OCI-LY7 (cell line): ENCODE data around the gene AMFR. TPM values are rescaled to one million over a fixed set of nuclear protein-coding genes. Genes with fewer than 3 reads are reported as not detected.

ENCODE experiments used
- BruUV-seq: library from RNA; stranded (reverse); fragments of 400-500 nt; replicated peaks from 2 replicates; lab custom pipeline; 2021; lab: Mats Ljungman, UMichigan
- CTCF ChIA-PET: fragments of 300-600 bp; sonication (Branson Sonifier 250); formaldehyde crosslinking; loops from one replicate; lab custom pipeline; 2022; ENCODE audit warnings: antibody characterized with exemption; ENCODE audit not compliant: unreplicated experiment; lab: Charles Lee
- POLR2A ChIA-PET: fragments of 300-600 bp; sonication (Branson Sonifier 250); formaldehyde crosslinking; loops from one replicate; lab custom pipeline; 2022; ENCODE audit warnings: antibody characterized with exemption; lab: Charles Lee
- DNase-seq: peaks from one replicate; pipeline ENCODE4 v3.0.0-alpha.2; 2015; ENCODE audit warnings: low spot score
- H2AFZ ChIP-seq: fragments of 200-600 bp; sonication (generic), shearing (Covaris generic); 2 replicates; pipeline ENCODE4 v1.6.1; 2014; ENCODE audit warnings: mild to moderate bottlenecking, antibody characterized with exemption, low read length, moderate library complexity
- H3K27ac ChIP-seq: fragments of 200-600 bp; sonication (generic); 2 replicates; pipeline ENCODE4 v1.5.1; 2014; ENCODE audit warnings: mixed run types, low read depth, mild to moderate bottlenecking, moderate library complexity, low read length, inconsistent platforms; ENCODE audit not compliant: poor library complexity, severe bottlenecking
- H3K36me3 ChIP-seq: fragments of 200-600 bp; sonication (generic); 2 replicates; pipeline ENCODE4 v1.6.1; 2014; ENCODE audit warnings: mild to moderate bottlenecking, antibody characterized with exemption, low read length, moderate library complexity, mixed read lengths; ENCODE audit not compliant: insufficient read depth
- H3K4me1 ChIP-seq: fragments of 200-600 bp; sonication (generic); 2 replicates; pipeline ENCODE4 v1.5.1; 2014; ENCODE audit warnings: mild to moderate bottlenecking, low read length; ENCODE audit not compliant: insufficient read depth, poor library complexity, severe bottlenecking
- H3K4me2 ChIP-seq: fragments of 200-600 bp; sonication (generic); 2 replicates; pipeline ENCODE4 v1.6.1; 2014; ENCODE audit warnings: mild to moderate bottlenecking, low read length
- H3K4me3 ChIP-seq: fragments of 200-600 bp; sonication (generic); 2 replicates; pipeline ENCODE4 v1.5.1; 2014; ENCODE audit warnings: mild to moderate bottlenecking, low read depth, low read length; ENCODE audit not compliant: poor library complexity, severe bottlenecking
- H3K79me2 ChIP-seq: fragments of 200-600 bp; sonication (generic); 2 replicates; pipeline ENCODE4 v1.6.1; 2016; ENCODE audit warnings: low read depth, mild to moderate bottlenecking, low read length, moderate library complexity, mixed read lengths; ENCODE audit not compliant: insufficient read depth
- H3K9me2 ChIP-seq: fragments of 200-600 bp; sonication (generic); 2 replicates; pipeline ENCODE4 v1.6.1; 2016; ENCODE audit warnings: mild to moderate bottlenecking, low read length, mixed read lengths; ENCODE audit not compliant: insufficient read depth
- H3K9me3 ChIP-seq: fragments of 200-600 bp; sonication (generic); 2 replicates; pipeline ENCODE4 v1.6.1; 2014; ENCODE audit warnings: mild to moderate bottlenecking, mixed run types, low read length, mixed read lengths
- H4K20me1 ChIP-seq: fragments of 200-600 bp; sonication (generic); 2 replicates; pipeline ENCODE4 v1.6.1; 2014; ENCODE audit warnings: mild to moderate bottlenecking, antibody characterized with exemption, low read length, moderate library complexity, mixed read lengths; ENCODE audit not compliant: insufficient read depth
- CTCF ChIP-seq: fragments of 200-600 bp; sonication (generic); conservative IDR thresholded peaks from 2 replicates; pipeline ENCODE4 v1.5.1; 2014; ENCODE audit warnings: mild to moderate bottlenecking, antibody characterized with exemption, low read length, moderate library complexity, mixed read lengths
- EZH2phosphoT487 ChIP-seq: fragments of 200-600 bp; sonication (generic); IDR thresholded peaks from 2 replicates; pipeline ENCODE4 v1.6.1; 2018; ENCODE audit warnings: low read depth, borderline replicate concordance, mild to moderate bottlenecking, mixed run types, antibody characterized with exemption, low read length, moderate library complexity, mixed read lengths
- intact Hi-C: fragments of 100-400 bp; cut with micrococcal nuclease; formaldehyde crosslinking; loops from one replicate; pipeline ENCODE4 v1.10.0; 2022; ENCODE audit not compliant: unreplicated experiment
- total RNA-seq, 2 experiments: library from RNA; depleted of rRNA in 1 of 2; stranded (reverse); fragments of >200 nt in 1 of 2; shearing (Covaris generic) in 1 of 2; gene quantifications; 2 replicates each; pipeline ENCODE4 v1.2.3, GENCODE V29; 2014 to 2022

Gene AMFR
- total RNA-seq, 2 experiments from 2014 or later: 87.7 to 101 TPM

GRCh38 chr16:56343661-56344517 is 81.5 kb downstream of the AMFR start:
- Histone ChIP-seq H4K20me1 (no peaks in the 10 kb centered on the region), H3K4me2 (no peak overlapping the region), H2AFZ (no peak overlapping the region), H3K4me3 (no peak overlapping the region), H3K27ac (no peak overlapping the region), H3K4me1 (no peaks in the 10 kb centered on the region), H3K79me2 (no peaks in the 10 kb centered on the region), H3K9me2 (no peaks in the 10 kb centered on the region), H3K36me3 (no peaks in the 10 kb centered on the region), H3K9me3 (no peaks in the 10 kb centered on the region)
- POLR2A ChIA-PET: interaction anchor here (0.7 kb wide), 1 partner anchor 352 kb away, joined by 4 read pairs; no protein-coding TSS in a partner anchor
- BruUV-seq: no TSS peak
- no peak for TF ChIP-seq EZH2phosphoT487
- intact Hi-C loops: no loop called here
- CTCF ChIA-PET: no interaction called here
- DNase-seq: no peak

- Histone ChIP-seq H3K36me3 (no peaks in the 10 kb centered on the region), H3K9me3 (no peaks in the 10 kb centered on the region), H3K4me3 (no peak overlapping the region), H2AFZ (no peak overlapping the region), H3K27ac (no peak overlapping the region), H3K4me1 (no peaks in the 10 kb centered on the region), H4K20me1 (no peaks in the 10 kb centered on the region), H3K9me2 (no peaks in the 10 kb centered on the region), H3K4me2 (no peak overlapping the region), H3K79me2 (no peaks in the 10 kb centered on the region)
- BruUV-seq: no TSS peak
- CTCF ChIA-PET: no interaction called here
- POLR2A ChIA-PET: no interaction called here
- DNase-seq: no peak
- no peak for TF ChIP-seq EZH2phosphoT487
- no peak for TF ChIP-seq CTCF
- intact Hi-C loops: no loop called here
Measured at GRCh38 chr16:56341656-56342399, 83.5 kb downstream of the AMFR start.

- ChIA-PET POLR2A (no interaction called here), CTCF (no interaction called here)
- Histone ChIP-seq H2AFZ (no peak overlapping the region), H3K36me3 (no peaks in the 10 kb centered on the region), H3K27ac (no peak overlapping the region), H3K79me2 (no peaks in the 10 kb centered on the region), H3K9me2 (no peaks in the 10 kb centered on the region), H3K4me1 (no peaks in the 10 kb centered on the region), H3K4me3 (no peak overlapping the region), H4K20me1 (no peaks in the 10 kb centered on the region), H3K9me3 (no peaks in the 10 kb centered on the region), H3K4me2 (no peak overlapping the region)
- TF ChIP-seq EZH2phosphoT487 (no peak), CTCF (no peak)
- DNase-seq: no peak
- intact Hi-C loops: no loop called here
- BruUV-seq: no TSS peak
Measured at GRCh38 chr16:56340864-56341365, 84.4 kb downstream of the AMFR start.
